ENCODE data around the gene PET117.
"Not testable (repeated sequence)": the region's sequence is repeated elsewhere in the genome, so short reads cannot be mapped to it uniquely, and the experiment has no call there.

PET117 gene

GRCh38 chr20:18180366-18180765 lies 42.7 kb downstream of the PET117 start:
- not testable (repeated sequence) for H3K27ac Mint-ChIP-seq, DNase-seq, H3K27me3 Mint-ChIP-seq, H3K9me3 Mint-ChIP-seq, ATAC-seq, H3K4me1 Mint-ChIP-seq, H3K4me3 Mint-ChIP-seq
- H3K36me3 Mint-ChIP-seq (ENCODE audit: low read depth), result peaks cover 63% of the 10 kb centered on the region

- H3K36me3 Mint-ChIP-seq (ENCODE audit: low read depth), result peaks cover 59% of the 10 kb centered on the region
- no peak overlapping the region for H3K4me3 Mint-ChIP-seq
Observed at GRCh38 chr20:18180815-18181214, 43.2 kb downstream of the PET117 start.

GRCh38 chr20:18187020-18187419 lies 49.4 kb downstream of the PET117 start:
- H3K9me3 Mint-ChIP-seq, result no peaks in the 10 kb centered on the region
- no peak overlapping the region for H3K27ac Mint-ChIP-seq
- no peak overlapping the region for H3K4me3 Mint-ChIP-seq
- ATAC-seq (no peak), DNase-seq (no peak)
- peaks cover 30% of the 10 kb centered on the region for H3K36me3 Mint-ChIP-seq (ENCODE audit: low read depth)
- no peaks in the 10 kb centered on the region for H3K4me1 Mint-ChIP-seq
- H3K27me3 Mint-ChIP-seq, result no peaks in the 10 kb centered on the region

More at GRCh38 chr20:18180815-18181214, 43.2 kb downstream of the PET117 start:
- Mint-ChIP-seq H3K27me3 (no peaks in the 10 kb centered on the region), H3K27ac (no peak overlapping the region), H3K4me1 (peaks cover 2% of the 10 kb centered on the region), H3K9me3 (peaks cover 9% of the 10 kb centered on the region)
- DNase-seq (no peak), ATAC-seq (no peak)

- DNase-seq (no peak), ATAC-seq (no peak)
- Mint-ChIP-seq H3K27me3 (no peaks in the 10 kb centered on the region), H3K4me1 (no peaks in the 10 kb centered on the region), H3K27ac (no peak overlapping the region), H3K4me3 (no peak overlapping the region), H3K36me3 (ENCODE audit: low read depth) (peaks cover 23% of the 10 kb centered on the region), H3K9me3 (no peaks in the 10 kb centered on the region)
Observed at GRCh38 chr20:18188434-18188833, 50.8 kb downstream of the PET117 start.

- DNase-seq (no peak), ATAC-seq (no peak)
- no peak overlapping the region for H3K4me3 Mint-ChIP-seq
- no peaks in the 10 kb centered on the region for H3K27me3 Mint-ChIP-seq
- no peaks in the 10 kb centered on the region for H3K4me1 Mint-ChIP-seq
- no peak overlapping the region for H3K27ac Mint-ChIP-seq
- H3K36me3 Mint-ChIP-seq (ENCODE audit: low read depth), result peaks cover 12% of the 10 kb centered on the region
- H3K9me3 Mint-ChIP-seq, result no peaks in the 10 kb centered on the region
Observed at GRCh38 chr20:18190338-18191233, 52.9 kb downstream of the PET117 start.

GRCh38 chr20:18191306-18191705 lies 53.6 kb downstream of the PET117 start:
- H3K4me3 Mint-ChIP-seq, result no peak overlapping the region
- no peak overlapping the region for H3K27ac Mint-ChIP-seq
- peaks cover 12% of the 10 kb centered on the region for H3K36me3 Mint-ChIP-seq (ENCODE audit: low read depth)
- no peaks in the 10 kb centered on the region for H3K27me3 Mint-ChIP-seq
- no peaks in the 10 kb centered on the region for H3K9me3 Mint-ChIP-seq
- no peak for DNase-seq
- ATAC-seq, result no peak
- no peaks in the 10 kb centered on the region for H3K4me1 Mint-ChIP-seq

Data from activated naive CD8-positive, alpha-beta T cell treated with anti-CD3 and anti-CD28 coated beads, Interleukin-2, amount 50 U/mL, for 24 hours (primary cell).